Peyer's patch (tissue), 4 donors: ENCODE data around the gene SNX9.

ENCODE experiments used
- CTCF ChIP-seq, 6 experiments: fragments of 450-650 bp in 4 of 6; fragments of 200-600 bp in 2 of 6; sonication (generic) in 1 of 6; IDR thresholded peaks; one replicate each; pipeline ENCODE4 v1.5.1; 2017 to 2019; ENCODE audit warnings: antibody characterized with exemption in 6 of 6, mild to moderate bottlenecking in 3 of 6, moderate library complexity in 1 of 6
- POLR2A ChIP-seq, 2 donors: fragments of 450-650 bp; IDR thresholded peaks; one replicate each; pipeline ENCODE4 v1.5.1; 2017; ENCODE audit warnings: antibody characterized with exemption in 2 of 2, mild to moderate bottlenecking in 2 of 2, moderate library complexity in 2 of 2

DNA sequence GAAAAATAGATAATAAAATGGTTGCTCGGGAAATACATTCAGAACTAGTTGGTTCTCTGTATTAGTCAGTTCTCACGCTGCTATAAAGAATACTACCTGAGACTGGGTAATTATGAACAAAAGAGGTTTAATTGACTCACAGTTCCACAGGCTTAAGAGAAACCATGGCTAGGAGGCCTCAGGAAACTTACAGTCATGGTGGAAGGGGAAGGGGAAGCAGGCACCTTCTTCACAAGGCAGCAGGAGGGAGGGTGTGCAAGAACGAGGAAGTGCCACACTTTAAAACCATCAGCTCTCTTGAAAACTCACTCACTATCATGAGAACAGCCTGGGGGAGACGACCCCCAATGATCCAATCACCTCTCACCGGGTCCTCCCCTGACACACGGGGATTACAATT, 24.2 kb upstream of the SNX9 start:
- TF ChIP-seq CTCF (IDR thresholded peaks at IDR 0.05) = no peak
- TF ChIP-seq POLR2A (IDR thresholded peaks at IDR 0.05) = no peak
